ENCODE measurements around the gene MAN2B2. TPM values are rescaled to one million over a fixed set of nuclear protein-coding genes. Genes with fewer than 3 reads are reported as not detected.

The MAN2B2 gene
- total RNA-seq, 1 donor from 2014 or later, result 39.1 TPM

- no peak overlapping the region for H3K4me3 Mint-ChIP-seq (ENCODE audit: unreplicated experiment)
- no peaks in the 10 kb centered on the region for H3K27me3 Mint-ChIP-seq (ENCODE audit: unreplicated experiment)
- TF ChIP-seq CTCF (IDR thresholded peaks at IDR 0.05), result no peak
- DNase-seq (ENCODE audit: extremely low spot score, unreplicated experiment), result no peak
- H3K27ac Mint-ChIP-seq (ENCODE audit: unreplicated experiment), result no peak overlapping the region
- peaks cover 6% of the 10 kb centered on the region for H3K36me3 Mint-ChIP-seq (ENCODE audit: unreplicated experiment)
- no peaks in the 10 kb centered on the region for H3K9me3 Mint-ChIP-seq (ENCODE audit: unreplicated experiment)
- H3K4me1 Mint-ChIP-seq (ENCODE audit: unreplicated experiment), result no peaks in the 10 kb centered on the region
Measured at GRCh38 chr4:6598127-6598526, 23.1 kb downstream of the MAN2B2 start.

- no peak for DNase-seq (ENCODE audit: extremely low spot score, unreplicated experiment)
- peaks cover 7% of the 10 kb centered on the region for H3K36me3 Mint-ChIP-seq (ENCODE audit: unreplicated experiment)
- H3K27me3 Mint-ChIP-seq (ENCODE audit: unreplicated experiment), result no peaks in the 10 kb centered on the region
- no peak overlapping the region for H3K27ac Mint-ChIP-seq (ENCODE audit: unreplicated experiment)
- H3K9me3 Mint-ChIP-seq (ENCODE audit: unreplicated experiment), result no peaks in the 10 kb centered on the region
- TF ChIP-seq CTCF (IDR thresholded peaks at IDR 0.05), result no peak
- H3K4me3 Mint-ChIP-seq (ENCODE audit: unreplicated experiment), result no peak overlapping the region
- no peaks in the 10 kb centered on the region for H3K4me1 Mint-ChIP-seq (ENCODE audit: unreplicated experiment)
Measured at GRCh38 chr4:6598641-6599040, 23.7 kb downstream of the MAN2B2 start.

GRCh38 chr4:6601661-6602250 is 26.8 kb downstream of the MAN2B2 start:
- H3K4me1 Mint-ChIP-seq (ENCODE audit: unreplicated experiment), result no peaks in the 10 kb centered on the region
- H3K36me3 Mint-ChIP-seq (ENCODE audit: unreplicated experiment), result peaks cover 17% of the 10 kb centered on the region
- DNase-seq (ENCODE audit: extremely low spot score, unreplicated experiment), result no peak
- no peak for TF ChIP-seq CTCF (IDR thresholded peaks at IDR 0.05)
- H3K27me3 Mint-ChIP-seq (ENCODE audit: unreplicated experiment), result no peaks in the 10 kb centered on the region
- no peak overlapping the region for H3K4me3 Mint-ChIP-seq (ENCODE audit: unreplicated experiment)
- H3K9me3 Mint-ChIP-seq (ENCODE audit: unreplicated experiment), result no peaks in the 10 kb centered on the region
- no peak overlapping the region for H3K27ac Mint-ChIP-seq (ENCODE audit: unreplicated experiment)

- no peak overlapping the region for H3K27ac Mint-ChIP-seq (ENCODE audit: unreplicated experiment)
- H3K27me3 Mint-ChIP-seq (ENCODE audit: unreplicated experiment), result no peaks in the 10 kb centered on the region
- no peak overlapping the region for H3K4me3 Mint-ChIP-seq (ENCODE audit: unreplicated experiment)
- no peaks in the 10 kb centered on the region for H3K4me1 Mint-ChIP-seq (ENCODE audit: unreplicated experiment)
- peaks cover 17% of the 10 kb centered on the region for H3K36me3 Mint-ChIP-seq (ENCODE audit: unreplicated experiment)
- no peaks in the 10 kb centered on the region for H3K9me3 Mint-ChIP-seq (ENCODE audit: unreplicated experiment)
- no peak for DNase-seq (ENCODE audit: extremely low spot score, unreplicated experiment)
- TF ChIP-seq CTCF (IDR thresholded peaks at IDR 0.05), result no peak
Measured at GRCh38 chr4:6602289-6602688, 27.3 kb downstream of the MAN2B2 start.

- DNase-seq (ENCODE audit: extremely low spot score, unreplicated experiment), result no peak
- peaks cover 5% of the 10 kb centered on the region for H3K9me3 Mint-ChIP-seq (ENCODE audit: unreplicated experiment)
- peaks cover 23% of the 10 kb centered on the region for H3K36me3 Mint-ChIP-seq (ENCODE audit: unreplicated experiment)
- H3K4me1 Mint-ChIP-seq (ENCODE audit: unreplicated experiment), result no peaks in the 10 kb centered on the region
- TF ChIP-seq CTCF (IDR thresholded peaks at IDR 0.05), result no peak
- H3K27ac Mint-ChIP-seq (ENCODE audit: unreplicated experiment), result no peak overlapping the region
- no peaks in the 10 kb centered on the region for H3K27me3 Mint-ChIP-seq (ENCODE audit: unreplicated experiment)
- H3K4me3 Mint-ChIP-seq (ENCODE audit: unreplicated experiment), result no peak overlapping the region
Measured at GRCh38 chr4:6603128-6603527, 28.1 kb downstream of the MAN2B2 start.
